Measurements from ENCODE around the gene KMT2A.

Gene KMT2A

GRCh38 chr11:118417801-118418200 is 18.5 kb upstream of the KMT2A start:
- DNase-seq (ENCODE audit: insufficient read length, low spot score) (no peak), FAIRE-seq (no peak)
- TF ChIP-seq, protein P1, sequence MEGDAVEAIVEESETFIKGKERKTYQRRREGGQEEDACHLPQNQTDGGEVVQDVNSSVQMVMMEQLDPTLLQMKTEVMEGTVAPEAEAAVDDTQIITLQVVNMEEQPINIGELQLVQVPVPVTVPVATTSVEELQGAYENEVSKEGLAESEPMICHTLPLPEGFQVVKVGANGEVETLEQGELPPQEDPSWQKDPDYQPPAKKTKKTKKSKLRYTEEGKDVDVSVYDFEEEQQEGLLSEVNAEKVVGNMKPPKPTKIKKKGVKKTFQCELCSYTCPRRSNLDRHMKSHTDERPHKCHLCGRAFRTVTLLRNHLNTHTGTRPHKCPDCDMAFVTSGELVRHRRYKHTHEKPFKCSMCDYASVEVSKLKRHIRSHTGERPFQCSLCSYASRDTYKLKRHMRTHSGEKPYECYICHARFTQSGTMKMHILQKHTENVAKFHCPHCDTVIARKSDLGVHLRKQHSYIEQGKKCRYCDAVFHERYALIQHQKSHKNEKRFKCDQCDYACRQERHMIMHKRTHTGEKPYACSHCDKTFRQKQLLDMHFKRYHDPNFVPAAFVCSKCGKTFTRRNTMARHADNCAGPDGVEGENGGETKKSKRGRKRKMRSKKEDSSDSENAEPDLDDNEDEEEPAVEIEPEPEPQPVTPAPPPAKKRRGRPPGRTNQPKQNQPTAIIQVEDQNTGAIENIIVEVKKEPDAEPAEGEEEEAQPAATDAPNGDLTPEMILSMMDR (IDR thresholded peaks at IDR 0.05; ENCODE audit: insufficient read depth, missing control alignments) = no peak

GRCh38 chr11:118418766-118419165 is 17.5 kb upstream of the KMT2A start:
- no peak for FAIRE-seq
- no peak for DNase-seq (ENCODE audit: insufficient read length, low spot score)
- TF ChIP-seq, protein P1 (IDR thresholded peaks at IDR 0.05; ENCODE audit: insufficient read depth, missing control alignments) = no peak

DNA sequence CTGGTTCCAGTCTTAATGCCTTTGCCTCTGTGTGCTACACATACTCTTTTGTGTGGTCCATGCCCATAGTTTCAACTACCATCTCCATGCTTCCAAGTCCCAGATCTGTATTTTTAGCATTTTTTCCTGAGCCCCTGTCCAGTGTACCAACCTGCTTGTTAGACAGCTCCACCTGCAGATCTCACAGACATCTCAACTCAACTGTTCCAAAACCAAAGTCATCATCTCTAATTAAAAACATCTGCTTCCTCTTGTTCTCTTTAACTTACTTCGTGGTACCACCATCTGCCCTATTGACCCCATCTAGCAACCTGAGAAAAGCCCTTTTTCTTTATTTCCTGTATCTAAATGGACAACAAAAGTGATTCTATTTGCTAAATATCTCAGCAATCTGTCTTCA is 8.6 kb upstream of the KMT2A start:
- DNase-seq (ENCODE audit: insufficient read length, low spot score) = no peak
- FAIRE-seq = no peak
- TF ChIP-seq, protein P1 (IDR thresholded peaks at IDR 0.05; ENCODE audit: insufficient read depth, missing control alignments) = no peak

GRCh38 chr11:118430956-118431355 is 5.3 kb upstream of the KMT2A start:
- FAIRE-seq = no peak
- DNase-seq (ENCODE audit: insufficient read length, low spot score) = peak; percentile 66
- TF ChIP-seq, protein P1 (IDR thresholded peaks at IDR 0.05; ENCODE audit: insufficient read depth, missing control alignments) = peak; percentile 19

GRCh38 chr11:118434123-118434552 is 2.2 kb upstream of the KMT2A start:
- FAIRE-seq = no peak
- no peak for DNase-seq (ENCODE audit: insufficient read length, low spot score)
- TF ChIP-seq, protein P1 (IDR thresholded peaks at IDR 0.05; ENCODE audit: insufficient read depth, missing control alignments) = no peak

DNA sequence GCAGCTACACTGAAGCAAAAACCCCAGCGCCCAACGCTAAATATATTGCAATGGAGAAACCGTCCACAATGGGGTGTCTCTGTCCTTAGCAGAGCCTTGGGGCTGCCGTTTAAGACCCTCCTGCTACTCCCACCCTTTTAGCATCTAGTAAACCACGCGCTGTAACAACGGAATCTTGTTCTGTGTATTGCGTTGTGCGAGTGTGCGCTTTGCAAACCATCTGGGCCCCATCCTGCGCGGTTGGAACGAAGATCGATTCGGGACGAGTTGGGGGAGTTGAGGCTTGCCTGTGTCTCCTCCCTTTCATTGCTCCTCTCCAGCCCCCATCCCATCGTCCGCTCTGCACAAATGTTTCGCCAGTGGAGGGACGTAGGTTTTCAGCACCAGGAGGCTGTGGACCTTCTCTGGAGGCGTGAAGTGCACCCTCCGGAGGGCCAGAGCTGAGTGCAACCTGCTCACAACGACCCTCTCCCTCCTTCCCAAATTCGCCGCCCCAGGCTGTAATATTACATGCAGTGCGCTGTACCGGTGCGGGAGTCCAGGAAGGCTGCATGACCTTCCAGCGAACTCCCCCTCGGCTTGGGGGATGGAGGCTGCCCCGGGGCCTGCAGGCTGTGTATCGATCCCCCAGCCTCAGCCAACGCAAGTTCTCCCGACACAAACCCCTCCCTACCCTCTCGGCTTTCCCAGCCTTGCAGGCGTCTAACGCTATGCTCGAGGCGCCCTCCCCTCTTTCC is 1.6 kb upstream of the KMT2A start:
- FAIRE-seq = no peak
- no peak for DNase-seq (ENCODE audit: insufficient read length, low spot score)

More for the DNA sequence above, 1.6 kb upstream of the KMT2A start:
- TF ChIP-seq, protein P1 (IDR thresholded peaks at IDR 0.05; ENCODE audit: insufficient read depth, missing control alignments) = no peak

Measured in D721Med (cell line).